HG03571 (cell line): ENCODE results near the gene UPK3BL1.

Experiments
- ATAC-seq: cut with Tn5 transposase; IDR thresholded peaks from one replicate; pipeline ENCODE4 v1.9.1; 2021; ENCODE audit not compliant: unreplicated experiment

UPK3BL1 gene

GRCh38 chr7:102589857-102590256 is 52.7 kb downstream of the UPK3BL1 start:
- peak; percentile 50 for ATAC-seq
